Testis (tissue), 3 donors: Measurements from ENCODE around the gene SIN3B. TPM values are rescaled to one million over a fixed set of nuclear protein-coding genes. Genes with fewer than 3 reads are reported as not detected.

ENCODE experiments used
- DNase-seq: peaks from one replicate; pipeline ENCODE4 v3.0.0-alpha.2; 2019
- H3K27ac ChIP-seq, 2 donors: fragments of 200-600 bp; sonication (generic); one replicate each; pipeline ENCODE4 v1.5.1; 2019
- H3K27me3 ChIP-seq: fragments of 200-600 bp; sonication (generic); one replicate; pipeline ENCODE4 v1.5.1; 2019
- H3K36me3 ChIP-seq: fragments of 200-600 bp; sonication (generic); one replicate; pipeline ENCODE4 v1.5.1; 2017; ENCODE audit warnings: low read depth; ENCODE audit errors: missing control alignments
- H3K4me1 ChIP-seq: fragments of 200-600 bp; sonication (generic); one replicate; pipeline ENCODE4 v1.5.1; 2019
- H3K4me3 ChIP-seq, 2 donors: fragments of 200-600 bp; sonication (generic); one replicate each; pipeline ENCODE4 v1.5.1; 2017 to 2019
- H3K9me3 ChIP-seq: fragments of 200-600 bp; sonication (generic); one replicate; pipeline ENCODE4 v1.5.1; 2017
- CTCF ChIP-seq, 3 experiments: fragments of 450-650 bp in 2 of 3; fragments of 200-600 bp in 1 of 3; sonication (generic) in 1 of 3; IDR thresholded peaks; one replicate each; pipeline ENCODE4 v1.5.1; 2016 to 2019; ENCODE audit warnings: antibody characterized with exemption in 3 of 3, mild to moderate bottlenecking in 2 of 3, moderate library complexity in 1 of 3
- POLR2A ChIP-seq: fragments of 450-650 bp; IDR thresholded peaks from one replicate; pipeline ENCODE4 v1.6.1; 2017; ENCODE audit warnings: antibody characterized with exemption, mild to moderate bottlenecking, moderate library complexity
- WGBS, 2 donors: methylation state at CpG; one replicate each; pipeline ENCODE4 v1.1.5; 2018; 5-methylcytosine and 5-hydroxymethylcytosine counted together
- intact Hi-C: fragments of 100-400 bp; cut with DNase I; formaldehyde crosslinking; loops from one replicate; pipeline ENCODE4 v1.15.1; 2023; ENCODE audit warnings: low total_unique reads
- polyA plus RNA-seq: library from polyadenylated mRNA; stranded (reverse); fragments of 350-450 nt; fragmentation: Illumina TruSeq; extraction: RNeasy Lipid Tissue Mini Kit (QIAGEN cat#74804); gene quantifications from one replicate; pipeline ENCODE4 v1.2.3, GENCODE V29; 2014; ENCODE audit warnings: low read depth, low replicate concordance; ENCODE audit not compliant: insufficient read depth
- total RNA-seq, 2 donors: library from RNA; depleted of rRNA; stranded (reverse); fragments of >200 nt; gene quantifications; one replicate each; pipeline ENCODE4 v1.2.3, GENCODE V29; 2016

SIN3B gene
- total and polyA plus RNA-seq, 3 donors from 2014 or later: 70.6 to 283 (median 231) TPM

GRCh38 chr19:16894080-16894479 lies 64.9 kb downstream of the SIN3B start:
- H3K9me3 ChIP-seq: no peaks in the 10 kb centered on the region
- no peak for DNase-seq
- H3K27me3 ChIP-seq: no peaks in the 10 kb centered on the region
- H3K4me3 ChIP-seq: no peak overlapping the region
- peaks cover 22% of the 10 kb centered on the region for H3K4me1 ChIP-seq
- WGBS, 2 donors: 75% methylated on average over 2 to 7 of the region's 7 CpGs
- H3K36me3 ChIP-seq: no peaks in the 10 kb centered on the region
- intact Hi-C loops: no loop called here
- peak overlapping the region in 1 of 2 donors; percentile 23 for H3K27ac ChIP-seq
- TF ChIP-seq POLR2A (no peak), CTCF (IDR thresholded peaks at IDR 0.05) (no peak)

GRCh38 chr19:16895467-16896145 lies 66.4 kb downstream of the SIN3B start:
- WGBS, 2 donors: 40 to 53% methylated on average over 23 to 30 of the region's 30 CpGs
- H3K4me3 ChIP-seq: peak overlapping the region; percentile 44 to 60
- no peaks in the 10 kb centered on the region for H3K27me3 ChIP-seq
- intact Hi-C loops: no loop called here
- DNase-seq: peak; percentile 72
- H3K36me3 ChIP-seq: no peaks in the 10 kb centered on the region
- TF ChIP-seq CTCF (IDR thresholded peaks at IDR 0.05) (no peak), POLR2A (no peak)
- H3K9me3 ChIP-seq: no peaks in the 10 kb centered on the region
- H3K27ac ChIP-seq: peak overlapping the region; percentile 65 to 76
- peaks cover 22% of the 10 kb centered on the region for H3K4me1 ChIP-seq

- 14 to 30% methylated on average over 21 to 58 of the region's 66 CpGs for WGBS, 2 donors
- no peaks in the 10 kb centered on the region for H3K36me3 ChIP-seq
- H3K9me3 ChIP-seq: no peaks in the 10 kb centered on the region
- H3K27me3 ChIP-seq: no peaks in the 10 kb centered on the region
- intact Hi-C loops: no loop called here
- no peak for TF ChIP-seq POLR2A
- no peak for TF ChIP-seq CTCF (IDR thresholded peaks at IDR 0.05)
- DNase-seq: peak; percentile 57
- H3K4me1 ChIP-seq: peaks cover 22% of the 10 kb centered on the region
- H3K4me3 ChIP-seq: peak overlapping the region; percentile 44 to 60
- peak overlapping the region; percentile 65 to 76 for H3K27ac ChIP-seq
Measured at GRCh38 chr19:16896146-16897028, 67.2 kb downstream of the SIN3B start.

- peak; percentile 97 for DNase-seq
- Histone ChIP-seq H3K27me3 (no peaks in the 10 kb centered on the region), H3K27ac (peak overlapping the region; percentile 82), H3K36me3 (no peaks in the 10 kb centered on the region), H3K9me3 (no peaks in the 10 kb centered on the region), H3K4me1 (peaks cover 15% of the 10 kb centered on the region), H3K4me3 (peak overlapping the region; percentile 61 to 74)
- intact Hi-C loops: no loop called here
- 14 to 29% methylated on average over 41 to 52 of the region's 68 CpGs for WGBS, 2 donors
- TF ChIP-seq POLR2A (no peak), CTCF (IDR thresholded peaks at IDR 0.05) (no peak)
Measured at GRCh38 chr19:16897029-16897855, 68.0 kb downstream of the SIN3B start.
